GM19239 (cell line): ENCODE measurements around the gene PCGF2.
A peak's percentile ranks its signal among the peaks of the same experiment; 100 is the strongest.
"Not testable (repeated sequence)": the region's sequence is repeated elsewhere in the genome, so short reads cannot be mapped to it uniquely, and the experiment has no call there.

Experiments used
- DNase-seq: peaks from one replicate; pipeline ENCODE4 v3.0.0; 2011; ENCODE audit warnings: low spot score; ENCODE audit not compliant: insufficient read length
- FAIRE-seq: peaks from 2 replicates; lab custom pipeline; 2011; peaks lifted over from hg19 to GRCh38; lab: Jason Lieb, UNC

Gene PCGF2

DNA sequence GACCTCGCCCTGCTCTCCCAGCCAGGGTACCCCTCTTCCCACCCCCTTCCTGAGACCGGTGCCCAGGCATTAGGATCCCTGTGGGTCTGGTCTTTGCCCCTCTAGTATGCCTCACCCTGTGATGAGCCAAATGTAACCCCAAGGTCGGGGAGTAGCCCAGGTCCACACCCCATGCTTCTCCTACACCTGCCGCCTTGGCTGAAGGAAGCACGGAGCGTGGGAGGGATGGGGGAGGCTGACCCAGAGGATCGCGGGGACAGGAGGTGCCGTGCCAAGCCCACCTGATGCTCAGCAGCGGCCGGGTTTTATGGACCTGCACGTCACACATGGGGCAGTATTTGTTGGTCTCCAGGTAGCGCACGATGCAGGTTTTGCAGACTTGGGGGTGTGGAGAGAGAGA is 8.8 kb downstream of the PCGF2 start:
- no peak for DNase-seq
- FAIRE-seq = no peak

DNA sequence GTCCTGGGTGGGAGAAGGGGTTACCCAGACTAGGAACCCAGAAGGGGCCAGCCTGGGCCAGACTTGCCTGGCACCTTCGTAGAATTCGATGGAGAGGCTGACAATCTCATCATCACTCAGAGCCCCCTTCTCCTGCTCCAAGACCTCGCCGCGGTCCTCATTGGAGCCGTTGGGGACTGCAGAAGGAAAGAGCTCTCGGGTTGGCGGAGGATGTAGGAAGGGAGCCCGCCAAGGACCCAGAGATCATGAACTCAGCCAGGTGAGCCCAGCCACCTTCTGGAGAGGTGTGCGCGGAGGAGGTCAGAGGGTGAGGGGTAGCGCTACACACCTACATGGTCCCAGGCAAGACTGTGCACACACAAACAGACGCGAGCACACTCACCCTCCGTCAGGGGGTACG is 9.4 kb downstream of the PCGF2 start:
- no peak for DNase-seq

DNA sequence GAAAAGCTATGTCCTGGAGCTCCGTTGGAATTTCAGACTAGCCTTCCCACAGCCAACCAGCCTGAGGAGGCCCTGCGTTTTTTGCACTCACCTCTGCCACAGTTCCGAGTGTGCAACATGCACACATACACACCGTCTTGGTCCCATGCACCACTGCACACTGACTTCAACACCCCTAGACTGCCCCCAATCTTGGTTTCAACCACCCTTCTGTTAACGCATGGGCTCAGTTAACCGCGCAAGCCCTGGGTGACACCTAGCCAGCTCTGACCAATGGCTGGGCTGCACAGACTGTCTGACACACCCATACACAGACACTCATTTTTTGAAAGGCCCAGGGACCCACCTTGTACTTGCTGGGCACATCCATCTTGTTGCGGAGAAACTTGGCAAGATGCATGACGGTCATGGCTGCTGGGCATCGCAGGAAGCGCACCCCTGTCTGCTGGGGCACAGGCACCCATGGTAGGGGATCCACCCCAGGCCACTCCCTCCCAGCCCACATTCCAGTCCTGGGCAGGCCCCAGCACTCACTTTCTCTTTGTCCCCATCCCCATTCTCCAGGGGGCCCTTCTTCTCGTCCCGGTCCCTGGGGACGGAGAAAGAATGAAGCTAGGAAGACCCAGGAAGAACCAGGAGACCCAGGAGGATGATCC is 10.0 kb downstream of the PCGF2 start:
- DNase-seq = no peak
- no peak for FAIRE-seq

More for the DNA sequence above, 9.4 kb downstream of the PCGF2 start:
- FAIRE-seq = no peak

DNA sequence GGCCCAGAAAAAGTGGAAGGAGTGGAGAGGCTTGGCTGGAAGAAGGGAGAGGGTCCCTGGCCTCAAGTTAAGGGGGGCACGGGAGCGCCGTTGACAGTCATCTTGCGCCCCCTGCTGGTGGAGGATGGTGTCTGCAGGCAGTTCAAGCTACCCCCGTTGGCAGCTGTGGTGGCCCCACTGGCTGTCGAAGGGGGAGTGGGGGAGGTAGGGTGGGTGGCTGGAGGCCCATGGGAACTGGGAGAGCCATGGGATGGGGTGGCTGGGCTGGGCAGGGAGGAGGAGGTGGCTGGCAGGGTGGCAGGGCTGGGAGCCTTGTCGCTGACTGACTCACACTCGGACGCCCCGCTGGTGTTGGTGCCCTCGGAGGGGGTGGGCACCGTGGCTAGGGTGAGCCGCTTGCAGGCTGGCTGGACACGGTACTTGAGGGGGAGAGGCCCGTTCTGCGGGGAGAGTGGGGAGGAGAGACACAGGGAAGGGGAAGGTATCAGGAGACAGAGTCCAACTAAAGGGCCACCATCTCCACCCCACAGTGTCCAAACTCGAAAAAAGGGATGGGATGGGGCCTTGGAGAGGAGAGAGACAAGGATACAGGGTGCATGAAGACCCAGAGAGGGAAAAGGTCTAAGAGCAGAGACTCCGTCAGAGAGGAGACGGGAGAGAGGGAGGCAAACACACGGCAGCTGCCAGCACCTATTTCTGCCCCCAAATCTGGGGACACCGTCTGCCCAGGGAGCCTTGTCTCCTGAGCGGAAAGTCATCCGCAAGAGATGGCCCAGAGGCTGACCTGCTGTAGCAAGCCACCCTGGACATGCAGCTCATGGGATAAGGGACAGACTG is 12.8 kb downstream of the PCGF2 start:
- FAIRE-seq (no peak), DNase-seq (peak; percentile 75)

DNA sequence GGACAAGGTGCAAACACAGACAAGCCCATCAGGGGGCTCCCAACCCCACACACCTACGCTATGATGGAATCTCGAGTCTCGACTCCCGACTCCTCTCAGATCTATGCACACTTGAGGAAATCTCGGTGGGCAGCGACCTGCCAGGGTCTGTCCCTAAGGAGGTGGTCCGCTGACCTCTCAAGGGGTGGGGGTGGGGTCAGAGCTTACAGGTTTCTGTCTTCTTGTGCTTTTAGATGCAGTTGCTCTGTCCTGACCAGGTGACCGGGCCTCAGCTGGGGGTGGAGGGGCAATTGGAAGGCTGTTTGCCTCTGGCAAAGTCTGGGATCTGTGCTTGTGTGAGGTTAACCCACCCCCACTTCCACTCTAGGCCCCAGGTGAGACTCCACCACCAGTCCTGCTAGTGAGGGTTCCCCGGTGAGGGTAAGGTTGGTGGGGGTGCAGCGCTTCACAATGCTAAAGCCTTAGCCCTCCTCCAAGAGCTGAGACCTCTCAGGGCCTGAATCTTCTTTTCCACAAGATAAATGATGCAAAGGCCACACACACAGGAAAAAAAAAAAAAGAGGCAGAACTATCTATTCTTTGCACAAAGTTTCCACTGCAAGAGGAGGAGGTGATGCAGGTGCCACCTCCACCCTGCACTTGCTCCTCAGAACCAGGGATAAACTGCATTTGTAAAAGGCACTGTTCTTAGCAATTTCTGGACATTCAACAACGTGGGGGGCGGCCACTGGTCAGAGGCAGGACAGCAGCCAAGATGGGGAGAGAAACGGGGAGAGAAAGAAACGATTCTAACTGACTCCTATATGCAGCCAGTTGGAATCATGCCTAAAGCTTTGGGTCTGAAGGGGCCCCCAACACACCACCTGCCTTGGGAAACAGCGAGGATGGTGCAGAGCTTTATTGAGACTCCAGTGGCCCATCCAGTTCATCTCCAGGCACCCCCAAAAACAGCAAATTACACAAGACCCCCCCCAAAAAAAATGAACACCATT is 13.9 kb downstream of the PCGF2 start:
- no peak for FAIRE-seq
- DNase-seq = no peak

DNA sequence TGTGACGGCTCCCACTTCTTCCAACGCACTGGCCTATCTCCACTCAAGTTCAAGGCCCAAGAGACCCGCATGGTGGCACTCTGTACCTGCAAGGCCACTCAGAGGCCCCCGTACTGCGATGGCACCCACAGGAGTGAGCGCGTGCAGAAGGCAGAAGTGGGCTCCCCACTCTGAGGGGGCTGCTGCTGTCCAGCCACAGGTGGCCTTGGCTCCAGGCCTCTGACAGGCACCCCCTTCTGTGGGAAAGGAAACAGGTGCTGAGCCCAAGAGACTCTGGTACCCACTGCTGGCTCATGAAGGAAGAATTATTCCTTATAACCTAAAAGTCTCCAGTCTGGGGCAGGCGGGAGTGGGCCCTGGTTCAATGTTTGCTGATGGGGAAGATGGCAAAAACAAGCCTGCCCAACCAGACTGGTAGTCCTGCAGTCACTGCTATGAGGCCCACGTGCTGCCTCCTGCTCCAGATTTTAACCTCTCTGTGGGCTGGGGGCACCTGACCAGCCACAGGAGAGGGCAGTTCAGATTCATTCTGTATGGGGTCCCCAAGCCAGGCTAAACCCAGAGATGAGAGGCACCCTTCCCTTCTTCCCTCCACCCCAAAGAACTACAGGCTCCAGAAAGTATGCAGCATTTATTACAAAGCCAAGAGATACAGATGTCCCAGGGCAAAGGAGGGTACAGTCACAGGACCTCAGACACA is 14.7 kb downstream of the PCGF2 start:
- FAIRE-seq (no peak), DNase-seq (no peak)

DNA sequence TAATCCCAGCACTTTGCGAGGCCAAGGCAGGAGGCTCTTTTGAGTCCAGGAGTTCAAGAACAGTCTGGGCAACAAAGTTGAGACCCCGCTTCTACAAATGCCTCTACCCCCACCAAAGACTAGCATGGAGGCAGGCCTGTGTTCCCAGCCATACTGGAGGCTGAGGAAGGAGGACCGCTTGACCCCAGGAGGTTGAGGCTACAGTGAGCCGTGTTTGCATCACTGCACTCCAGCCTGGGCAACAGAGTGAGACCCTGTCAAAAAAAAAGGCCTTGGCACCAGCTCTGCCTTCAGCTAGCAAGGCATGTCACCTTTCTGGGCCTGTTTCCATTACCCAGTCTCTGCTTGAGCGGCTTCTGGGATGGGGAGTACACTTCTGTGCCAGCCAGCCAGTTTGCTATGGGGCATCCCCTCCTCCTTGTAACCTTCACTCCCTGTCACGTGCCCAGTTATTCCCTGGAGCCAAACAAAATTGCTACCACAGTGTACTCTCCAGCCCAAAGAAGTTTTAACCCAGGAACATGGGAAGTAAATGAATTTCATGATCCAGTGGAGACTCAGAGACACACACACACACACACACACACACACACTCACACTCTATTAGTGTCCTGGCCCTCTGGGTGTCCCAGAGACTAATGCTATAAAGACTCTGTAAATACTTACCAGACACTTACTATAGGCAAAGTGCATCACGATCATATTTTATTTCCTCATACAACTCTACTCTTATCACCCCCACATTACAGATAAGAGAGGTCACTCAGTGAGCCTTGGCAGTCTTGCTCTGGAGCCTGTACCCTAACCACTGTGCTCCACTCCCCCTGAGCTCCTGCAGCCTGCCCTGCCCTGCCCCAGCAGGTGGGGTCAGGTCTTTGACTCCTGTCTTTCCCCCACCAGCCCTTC is 15.5 kb downstream of the PCGF2 start:
- no peak for DNase-seq
- no peak for FAIRE-seq

DNA sequence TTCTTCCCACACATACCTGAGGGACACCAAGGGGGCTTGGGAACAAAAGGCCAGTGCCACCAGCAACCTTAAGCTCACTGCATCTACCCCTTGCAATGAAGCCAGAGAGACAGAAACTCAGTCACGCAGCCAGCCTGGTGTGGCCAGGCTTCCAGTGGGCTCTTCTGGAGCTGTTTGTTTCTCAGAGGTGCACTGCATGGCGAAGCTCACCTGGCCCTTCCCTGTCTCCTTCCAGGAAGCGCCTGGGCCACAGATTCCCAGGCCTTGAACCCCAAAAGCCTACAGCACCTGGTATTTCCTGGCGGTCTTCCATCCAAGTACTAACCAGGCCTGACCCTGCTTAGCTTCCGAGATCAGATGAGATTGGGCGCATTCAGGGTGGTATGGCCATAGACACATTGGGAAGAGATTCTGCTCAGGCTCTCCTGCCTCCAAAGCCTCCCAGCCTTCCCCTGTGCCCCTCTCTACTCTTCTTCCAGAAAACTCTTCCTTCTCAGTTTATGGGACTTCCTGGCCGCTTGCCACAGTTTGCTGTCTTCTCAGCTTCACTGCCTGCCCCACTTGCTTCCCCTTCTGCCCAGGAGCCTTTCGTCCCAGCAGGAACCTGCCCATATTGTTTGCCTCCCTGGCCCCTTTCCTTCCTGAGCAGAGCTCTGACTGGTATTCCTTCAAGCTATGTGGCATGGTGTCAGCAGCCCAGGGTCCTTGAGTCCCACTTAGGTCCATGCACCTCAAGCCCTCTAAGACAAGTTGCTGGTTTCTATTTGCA is 16.4 kb downstream of the PCGF2 start:
- DNase-seq (no peak), FAIRE-seq (no peak)

DNA sequence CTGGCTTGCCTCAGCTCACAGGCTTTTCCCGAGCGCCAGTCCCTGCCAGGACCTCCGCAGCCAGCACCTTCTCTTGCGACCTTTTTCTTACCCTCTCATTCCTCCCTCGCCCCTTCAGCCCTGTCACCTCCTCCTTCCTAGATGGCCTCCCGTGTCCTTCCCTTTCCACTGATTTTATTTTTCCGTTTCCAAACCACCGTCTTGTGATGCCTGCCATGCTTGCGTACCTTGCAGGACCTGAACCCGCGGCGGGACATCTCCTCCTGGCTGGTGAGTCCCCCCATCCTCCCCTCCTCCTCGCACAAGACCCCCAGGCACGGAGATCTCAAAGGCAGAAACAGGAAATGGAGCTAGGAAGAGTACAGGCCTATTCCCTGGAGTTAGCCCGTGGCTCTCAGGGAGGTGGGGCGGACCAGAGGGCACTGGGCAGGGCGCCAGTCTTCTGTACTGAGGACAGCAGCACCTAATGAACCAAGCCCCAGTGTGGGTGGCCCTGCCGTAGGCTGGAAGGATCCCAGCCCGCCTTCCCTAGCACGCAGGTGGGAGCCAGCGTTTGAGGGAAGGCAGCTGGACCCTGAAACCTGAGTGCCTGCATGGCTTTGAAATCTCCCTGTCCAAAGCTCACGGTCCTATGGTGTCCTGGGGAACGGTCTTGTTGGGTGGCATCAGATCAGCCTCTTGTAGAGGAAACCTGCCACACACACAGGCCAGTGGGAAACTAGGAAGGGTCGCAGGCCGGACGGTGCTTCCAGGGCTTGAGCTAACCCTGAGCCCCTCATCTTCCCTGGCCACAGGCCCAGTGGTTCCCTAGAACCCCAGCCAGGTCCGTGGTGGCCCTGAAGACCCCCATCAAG is 17.4 kb downstream of the PCGF2 start:
- FAIRE-seq (no peak), DNase-seq (no peak)

DNA sequence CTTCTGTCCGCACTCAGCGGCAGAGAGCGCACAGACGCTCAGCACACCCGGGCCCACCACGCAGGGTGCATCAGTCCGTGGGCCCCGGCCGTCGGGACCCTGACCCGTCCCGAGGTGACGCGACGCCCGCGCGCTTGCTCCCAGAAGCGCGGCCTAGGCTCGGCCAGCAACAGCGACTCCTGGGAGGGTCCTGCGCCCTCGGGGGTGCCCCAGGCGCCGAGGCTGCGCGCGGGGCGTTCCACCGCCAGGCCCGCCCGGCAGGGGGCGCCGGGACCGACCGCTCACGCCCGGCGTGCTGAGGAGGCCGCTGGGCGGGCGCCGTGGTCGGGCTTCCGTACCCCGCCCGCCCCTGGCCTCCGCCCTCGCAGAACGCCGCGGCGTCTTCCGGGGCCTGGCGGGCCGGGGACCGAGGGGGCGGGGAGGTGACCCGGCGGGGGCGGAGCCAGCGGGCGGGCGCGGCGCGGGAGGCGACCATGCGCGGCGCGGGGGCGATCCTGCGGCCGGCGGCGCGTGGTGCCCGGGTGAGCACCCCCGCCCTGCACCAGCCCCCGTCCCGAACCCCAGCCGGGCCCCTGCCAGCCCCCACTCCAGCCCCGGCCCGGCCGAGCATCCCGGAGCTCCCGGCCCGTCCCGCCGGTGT is 18.1 kb downstream of the PCGF2 start, which contains the start of gene CISD3:
TSS of gene CISD3 (plus strand) at position 456 of the 640 bp plus-strand sequence. CDS start at position 474, 18 bp downstream.
- FAIRE-seq (no peak), DNase-seq (peak; percentile 98)

DNA sequence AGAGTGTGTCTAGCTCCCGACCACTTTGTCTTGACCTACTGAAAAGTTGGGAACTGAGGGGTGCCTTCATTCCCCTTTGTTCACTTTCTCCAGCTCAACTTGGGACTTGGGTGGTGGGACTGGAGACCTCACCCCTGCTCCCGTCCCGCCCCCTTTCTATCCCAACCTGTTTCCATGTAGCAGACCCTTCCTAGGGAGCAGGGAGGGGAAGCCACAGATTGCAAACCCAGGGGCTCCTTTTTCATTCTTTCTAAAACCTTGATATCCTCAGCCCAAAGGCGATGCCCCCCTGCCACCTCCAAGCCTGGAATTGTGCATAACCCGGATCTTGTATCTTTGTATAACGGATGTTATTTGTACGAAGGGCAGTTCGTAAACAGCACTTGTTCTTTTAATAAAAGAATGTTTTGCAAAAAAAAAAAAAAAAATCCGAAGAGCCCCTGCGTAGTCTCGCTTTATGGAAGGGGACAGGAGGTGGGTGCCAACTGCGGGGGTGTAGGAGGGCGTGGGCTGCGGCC is 18.7 kb downstream of the PCGF2 start:
- FAIRE-seq (no peak), DNase-seq (no peak)

DNA sequence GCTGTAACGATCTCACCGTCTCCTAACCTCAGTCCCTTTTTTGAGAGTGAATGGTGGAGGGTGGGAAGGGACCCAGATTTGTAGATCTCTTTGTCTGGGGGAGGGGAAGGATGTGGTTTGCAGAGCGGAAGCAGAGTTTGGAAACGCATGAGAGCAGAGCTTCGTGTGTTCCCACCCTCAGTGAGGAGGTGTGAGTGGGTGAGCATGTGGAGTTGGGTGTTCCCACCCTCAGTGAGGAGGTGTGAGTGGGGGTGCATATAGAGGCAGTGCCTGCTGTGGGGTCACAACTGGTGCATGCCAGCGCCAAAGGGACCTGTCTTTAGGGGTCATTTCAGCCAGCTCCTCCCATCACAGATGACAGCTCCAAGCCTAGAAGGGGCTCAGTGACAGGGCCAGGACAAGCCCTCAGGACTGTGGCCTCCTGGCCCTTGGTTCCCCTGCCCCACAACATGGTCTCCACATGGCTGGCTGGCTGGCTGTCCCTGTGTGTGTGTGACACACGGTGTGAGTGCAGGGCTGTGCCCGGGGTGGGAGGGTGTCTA is 19.8 kb downstream of the PCGF2 start:
- no peak for DNase-seq
- no peak for FAIRE-seq

DNA sequence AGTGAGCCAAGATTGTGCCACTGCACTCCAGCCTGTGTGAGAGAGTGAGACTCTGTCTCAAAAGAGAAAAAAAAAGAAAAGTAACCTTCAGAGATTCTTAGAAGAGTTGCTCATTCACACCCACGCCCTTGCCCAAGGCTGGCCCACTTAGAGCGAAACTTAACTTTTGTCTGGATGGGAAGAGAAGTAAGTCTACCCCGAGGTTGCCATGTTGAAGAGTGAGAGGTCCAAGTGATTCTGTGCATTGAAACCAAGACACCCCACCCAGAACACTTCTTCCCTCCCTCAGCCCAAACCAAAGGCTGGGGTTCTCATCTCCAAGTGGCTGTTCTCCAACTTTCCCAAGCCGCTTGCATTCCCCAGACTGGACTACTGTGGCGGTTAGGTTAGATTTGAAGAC is 20.4 kb downstream of the PCGF2 start:
- no peak for DNase-seq
- no peak for FAIRE-seq

DNA sequence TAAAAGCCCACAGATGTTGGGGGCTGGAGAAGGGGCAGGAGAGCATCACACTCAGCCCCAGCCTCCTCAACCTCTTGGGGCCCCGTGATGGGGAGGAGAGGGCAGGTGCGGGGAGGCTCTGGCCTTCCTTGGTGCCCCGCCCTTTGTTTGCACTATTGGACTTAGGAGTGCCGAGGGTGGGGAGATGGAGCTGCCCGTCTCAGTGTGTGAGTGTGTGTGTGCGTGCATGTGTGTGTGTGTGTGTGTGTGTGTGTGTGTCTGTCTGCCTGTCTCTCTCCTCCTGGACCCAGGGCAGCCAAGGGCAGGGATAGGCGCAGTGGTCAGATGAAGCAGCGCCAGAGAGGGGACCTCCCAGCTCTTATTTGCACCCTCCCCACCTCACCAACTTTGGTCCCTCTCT is 22.0 kb downstream of the PCGF2 start:
- DNase-seq, FAIRE-seq: not testable (repeated sequence)

DNA sequence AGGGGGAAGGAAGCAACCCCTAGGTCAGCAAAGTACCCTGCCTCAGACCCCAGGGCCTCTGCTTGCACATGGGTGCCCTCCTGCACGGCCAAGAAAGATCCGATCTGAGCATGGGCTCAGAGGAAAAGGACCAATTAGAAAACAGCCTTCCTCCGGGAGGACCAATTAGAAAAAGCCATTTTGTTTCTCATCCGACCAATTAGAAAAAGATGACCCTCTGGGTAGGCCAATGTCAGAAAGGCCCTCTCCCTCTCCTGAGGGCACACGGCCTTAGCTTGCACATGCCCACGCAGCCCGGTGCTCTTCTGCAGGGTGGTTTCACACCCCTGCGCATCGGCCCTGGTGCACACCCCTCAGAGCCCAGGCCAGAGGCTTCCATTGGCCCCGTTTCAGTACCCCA is 23.1 kb downstream of the PCGF2 start:
- FAIRE-seq (no peak), DNase-seq (no peak)

DNA sequence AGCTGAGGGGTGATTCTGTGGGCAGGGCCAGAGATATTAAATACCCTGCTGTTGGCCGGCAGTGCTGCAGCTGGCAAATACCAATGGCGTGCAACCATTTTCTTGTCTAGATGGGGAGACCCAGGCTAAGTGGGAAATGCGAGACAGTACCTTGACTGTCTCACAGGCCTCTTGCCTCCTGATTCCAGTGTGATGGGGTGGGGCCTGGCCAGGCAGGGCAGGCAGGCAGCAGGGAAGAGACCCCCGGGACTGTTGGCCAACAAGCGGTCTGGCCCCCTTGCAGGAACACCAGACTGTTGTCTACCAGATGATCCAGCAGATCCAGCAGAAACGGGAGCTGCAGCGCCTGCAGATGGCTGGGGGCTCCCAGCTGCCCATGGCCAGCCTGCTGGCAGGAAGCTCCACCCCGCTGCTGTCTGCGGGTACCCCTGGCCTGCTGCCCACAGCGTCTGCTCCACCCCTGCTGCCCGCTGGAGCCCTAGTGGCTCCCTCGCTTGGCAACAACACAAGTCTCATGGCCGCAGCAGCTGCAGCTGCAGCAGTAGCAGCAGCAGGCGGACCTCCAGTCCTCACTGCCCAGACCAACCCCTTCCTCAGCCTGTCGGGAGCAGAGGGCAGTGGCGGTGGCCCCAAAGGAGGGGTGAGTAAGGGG is 23.7 kb downstream of the PCGF2 start:
- no peak for DNase-seq
- no peak for FAIRE-seq
